K562 (cell line): ENCODE measurements around the gene FGF21. TPM values are rescaled to one million over a fixed set of nuclear protein-coding genes. Genes with fewer than 3 reads are reported as not detected.

Source experiments
- BRD9 ChIP-seq: fragments of 450-650 bp; IDR thresholded peaks from 2 replicates; pipeline ENCODE4 v1.6.1; 2018; ENCODE audit warnings: low read depth; ENCODE audit not compliant: partially characterized antibody
- CREB1 ChIP-seq, 2 experiments: sonication (generic) in 1 of 2; formaldehyde crosslinking in 1 of 2; IDR thresholded peaks; 2 replicates each; pipeline versions ENCODE4 v1.6.1 to v1.8.0; 2012 to 2022; ENCODE audit warnings: inconsistent platforms in 1 of 2, mild to moderate bottlenecking in 1 of 2, missing genetic modification reagents in 1 of 2, moderate library complexity in 1 of 2
- FOXA3 ChIP-seq, 2 experiments: fragments of 450-650 bp in 1 of 2; sonication (generic) in 1 of 2; formaldehyde crosslinking; IDR thresholded peaks in 1 of 2; conservative IDR thresholded peaks in 1 of 2; 2 replicates each; pipeline versions ENCODE4 v1.4.0 to v1.8.0; 2020 to 2022; ENCODE audit warnings: mild to moderate bottlenecking in 2 of 2, missing genetic modification reagents in 1 of 2
- IRF2 ChIP-seq: sonication (generic); formaldehyde crosslinking; IDR thresholded peaks from 2 replicates; pipeline ENCODE4 v1.8.1; 2022; ENCODE audit warnings: mild to moderate bottlenecking, missing genetic modification reagents
- KDM5B ChIP-seq: fragments of 200-600 bp; sonication (generic); IDR thresholded peaks from 2 replicates; pipeline ENCODE4 v1.6.1; 2012; ENCODE audit warnings: low read depth, mild to moderate bottlenecking, moderate library complexity, low read length, control low read depth, inconsistent platforms; ENCODE audit not compliant: insufficient replicate concordance
- SMAD2 ChIP-seq: fragments of 150-350 bp; IDR thresholded peaks from 2 replicates; pipeline ENCODE4 v1.6.1; 2014; ENCODE audit warnings: low read depth, mild to moderate bottlenecking, low read length
- TEAD4 ChIP-seq, 2 experiments: sonication (generic) in 1 of 2; formaldehyde crosslinking in 1 of 2; IDR thresholded peaks; 2 replicates each; pipeline versions ENCODE4 v1.6.1 to v1.8.0; 2012 to 2022; ENCODE audit warnings: borderline replicate concordance in 1 of 2, inconsistent platforms in 1 of 2, low read length in 1 of 2, mild to moderate bottlenecking in 1 of 2, missing genetic modification reagents in 1 of 2
- THAP12 ChIP-seq: fragments of 250-450 bp; sonication (Bioruptor Pico); IDR thresholded peaks from 2 replicates; pipeline ENCODE4 v1.9.0; 2021; ENCODE audit warnings: mild to moderate bottlenecking, inconsistent platforms
- ZEB2 ChIP-seq: fragments of 450-650 bp; IDR thresholded peaks from 2 replicates; pipeline ENCODE4 v1.6.1; 2016
- ZKSCAN3 ChIP-seq: fragments of 250-450 bp; sonication (Bioruptor Pico); IDR thresholded peaks from 2 replicates; pipeline ENCODE4 v1.4.0; 2020
- ZNF232 ChIP-seq: sonication (generic); formaldehyde crosslinking; IDR thresholded peaks from 2 replicates; pipeline ENCODE4 v1.8.0; 2022; ENCODE audit warnings: mild to moderate bottlenecking, missing genetic modification reagents
- ZNF384 ChIP-seq: IDR thresholded peaks from 2 replicates; pipeline ENCODE4 v1.6.1; 2012; ENCODE audit warnings: low read depth, low read length, improper control_type of control experiment
- ZNF551 ChIP-seq: fragments of 250-450 bp; sonication (Bioruptor Pico); IDR thresholded peaks from 2 replicates; pipeline ENCODE4 v1.5.0; 2021; ENCODE audit warnings: mild to moderate bottlenecking, moderate library complexity
- polyA plus RNA-seq, 8 experiments: library from polyadenylated mRNA; depleted of rRNA in 4 of 8; stranded (reverse) in 5 of 8; unstranded in 3 of 8; fragments of >200 nt; fragmentation: Nextera tagmentation in 2 of 8; fragmentation: Illumina TruSeq in 1 of 8; extraction: Ambion mirVana in 2 of 8; extraction: Trizol in 1 of 8; gene quantifications; 2 replicates each; pipeline versions ENCODE4 v1.2.1 to v1.2.3, GENCODE V29; 2011 to 2014; ENCODE audit warnings: inconsistent platforms in 1 of 8, missing spikeins in 1 of 8
- total RNA-seq, 7 experiments: library from RNA; depleted of rRNA in 6 of 7; stranded (reverse); fragments of >200 nt in 6 of 7; fragmentation: Illumina TruSeq in 2 of 7; extraction: Trizol in 2 of 7; gene quantifications; 2 replicates each; pipeline versions ENCODE4 v1.2.1 to v1.2.3, GENCODE V29; 2011 to 2021; ENCODE audit warnings: low replicate concordance in 1 of 7
- TF ChIP-seq, protein P1 (sequence below): fragments of 450-650 bp; IDR thresholded peaks from 2 replicates; pipeline ENCODE4 v1.6.1; 2017; ENCODE audit warnings: antibody characterized with exemption, mild to moderate bottlenecking
- TF ChIP-seq, protein P2 (sequence below): fragments of 200-400 bp; formaldehyde crosslinking; IDR thresholded peaks from 2 replicates; pipeline ENCODE4 v1.6.1; 2017; ENCODE audit warnings: mild to moderate bottlenecking, low read depth, low read length, moderate library complexity
- TF ChIP-seq, protein P3 (sequence below): fragments of 250-450 bp; sonication (Bioruptor Pico); IDR thresholded peaks from 2 replicates; pipeline ENCODE4 v1.4.0; 2020
- TF ChIP-seq, protein P4 (sequence below): sonication (generic); formaldehyde crosslinking; IDR thresholded peaks from 2 replicates; pipeline ENCODE4 v1.9.0; 2022; ENCODE audit warnings: mild to moderate bottlenecking, missing genetic modification reagents

Gene FGF21
- total and polyA plus RNA-seq, 9 of the 15 experiments (the other 6 are each of a cell fraction or from before 2014, with no cell fraction given): 0.04 to 0.77 (median 0.09) TPM; not detected in 6

- no peak for TF ChIP-seq THAP12 (CRISPR knock-in tag)
- TF ChIP-seq, protein P1, sequence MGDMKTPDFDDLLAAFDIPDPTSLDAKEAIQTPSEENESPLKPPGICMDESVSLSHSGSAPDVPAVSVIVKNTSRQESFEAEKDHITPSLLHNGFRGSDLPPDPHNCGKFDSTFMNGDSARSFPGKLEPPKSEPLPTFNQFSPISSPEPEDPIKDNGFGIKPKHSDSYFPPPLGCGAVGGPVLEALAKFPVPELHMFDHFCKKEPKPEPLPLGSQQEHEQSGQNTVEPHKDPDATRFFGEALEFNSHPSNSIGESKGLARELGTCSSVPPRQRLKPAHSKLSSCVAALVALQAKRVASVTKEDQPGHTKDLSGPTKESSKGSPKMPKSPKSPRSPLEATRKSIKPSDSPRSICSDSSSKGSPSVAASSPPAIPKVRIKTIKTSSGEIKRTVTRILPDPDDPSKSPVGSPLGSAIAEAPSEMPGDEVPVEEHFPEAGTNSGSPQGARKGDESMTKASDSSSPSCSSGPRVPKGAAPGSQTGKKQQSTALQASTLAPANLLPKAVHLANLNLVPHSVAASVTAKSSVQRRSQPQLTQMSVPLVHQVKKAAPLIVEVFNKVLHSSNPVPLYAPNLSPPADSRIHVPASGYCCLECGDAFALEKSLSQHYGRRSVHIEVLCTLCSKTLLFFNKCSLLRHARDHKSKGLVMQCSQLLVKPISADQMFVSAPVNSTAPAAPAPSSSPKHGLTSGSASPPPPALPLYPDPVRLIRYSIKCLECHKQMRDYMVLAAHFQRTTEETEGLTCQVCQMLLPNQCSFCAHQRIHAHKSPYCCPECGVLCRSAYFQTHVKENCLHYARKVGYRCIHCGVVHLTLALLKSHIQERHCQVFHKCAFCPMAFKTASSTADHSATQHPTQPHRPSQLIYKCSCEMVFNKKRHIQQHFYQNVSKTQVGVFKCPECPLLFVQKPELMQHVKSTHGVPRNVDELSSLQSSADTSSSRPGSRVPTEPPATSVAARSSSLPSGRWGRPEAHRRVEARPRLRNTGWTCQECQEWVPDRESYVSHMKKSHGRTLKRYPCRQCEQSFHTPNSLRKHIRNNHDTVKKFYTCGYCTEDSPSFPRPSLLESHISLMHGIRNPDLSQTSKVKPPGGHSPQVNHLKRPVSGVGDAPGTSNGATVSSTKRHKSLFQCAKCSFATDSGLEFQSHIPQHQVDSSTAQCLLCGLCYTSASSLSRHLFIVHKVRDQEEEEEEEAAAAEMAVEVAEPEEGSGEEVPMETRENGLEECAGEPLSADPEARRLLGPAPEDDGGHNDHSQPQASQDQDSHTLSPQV: peak; percentile 80
- no peak for TF ChIP-seq KDM5B
- TF ChIP-seq ZNF384: peak; percentile 46; the same call in 1 of the 2 replicates
- TF ChIP-seq, protein P2, sequence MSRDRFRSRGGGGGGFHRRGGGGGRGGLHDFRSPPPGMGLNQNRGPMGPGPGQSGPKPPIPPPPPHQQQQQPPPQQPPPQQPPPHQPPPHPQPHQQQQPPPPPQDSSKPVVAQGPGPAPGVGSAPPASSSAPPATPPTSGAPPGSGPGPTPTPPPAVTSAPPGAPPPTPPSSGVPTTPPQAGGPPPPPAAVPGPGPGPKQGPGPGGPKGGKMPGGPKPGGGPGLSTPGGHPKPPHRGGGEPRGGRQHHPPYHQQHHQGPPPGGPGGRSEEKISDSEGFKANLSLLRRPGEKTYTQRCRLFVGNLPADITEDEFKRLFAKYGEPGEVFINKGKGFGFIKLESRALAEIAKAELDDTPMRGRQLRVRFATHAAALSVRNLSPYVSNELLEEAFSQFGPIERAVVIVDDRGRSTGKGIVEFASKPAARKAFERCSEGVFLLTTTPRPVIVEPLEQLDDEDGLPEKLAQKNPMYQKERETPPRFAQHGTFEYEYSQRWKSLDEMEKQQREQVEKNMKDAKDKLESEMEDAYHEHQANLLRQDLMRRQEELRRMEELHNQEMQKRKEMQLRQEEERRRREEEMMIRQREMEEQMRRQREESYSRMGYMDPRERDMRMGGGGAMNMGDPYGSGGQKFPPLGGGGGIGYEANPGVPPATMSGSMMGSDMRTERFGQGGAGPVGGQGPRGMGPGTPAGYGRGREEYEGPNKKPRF: no peak
- TF ChIP-seq IRF2: no peak
- TF ChIP-seq CREB1 (IDR thresholded peaks at IDR 0.05): no peak
- no peak for TF ChIP-seq CREB1 (CRISPR knock-in tag; IDR thresholded peaks at IDR 0.05)
- TF ChIP-seq SMAD2: no peak
- no peak for TF ChIP-seq ZNF551 (CRISPR knock-in tag)
- 0 out of 4 replicates have a peak, but pooled peaks of 1 of the 2 experiments have one; percentile 13 for TF ChIP-seq FOXA3 (CRISPR knock-in tag; conservative IDR thresholded peaks at IDR 0.05 in 1 of 2, IDR thresholded peaks at IDR 0.05 in 1 of 2)
- TF ChIP-seq TEAD4 (IDR thresholded peaks at IDR 0.05; ENCODE audit: low read length): peak; percentile 21; the same call in 1 of the 2 replicates
- no peak for TF ChIP-seq TEAD4 (CRISPR knock-in tag; IDR thresholded peaks at IDR 0.05; ENCODE audit: borderline replicate concordance)
- 0 out of 2 replicates have a peak, but pooled peaks have one; percentile 27 for TF ChIP-seq ZEB2
- TF ChIP-seq, protein P3, sequence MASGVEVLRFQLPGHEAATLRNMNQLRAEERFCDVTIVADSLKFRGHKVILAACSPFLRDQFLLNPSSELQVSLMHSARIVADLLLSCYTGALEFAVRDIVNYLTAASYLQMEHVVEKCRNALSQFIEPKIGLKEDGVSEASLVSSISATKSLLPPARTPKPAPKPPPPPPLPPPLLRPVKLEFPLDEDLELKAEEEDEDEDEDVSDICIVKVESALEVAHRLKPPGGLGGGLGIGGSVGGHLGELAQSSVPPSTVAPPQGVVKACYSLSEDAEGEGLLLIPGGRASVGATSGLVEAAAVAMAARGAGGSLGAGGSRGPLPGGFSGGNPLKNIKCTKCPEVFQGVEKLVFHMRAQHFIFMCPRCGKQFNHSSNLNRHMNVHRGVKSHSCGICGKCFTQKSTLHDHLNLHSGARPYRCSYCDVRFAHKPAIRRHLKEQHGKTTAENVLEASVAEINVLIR (CRISPR knock-in tag): no peak
- TF ChIP-seq BRD9: peak; percentile 54
- no peak for TF ChIP-seq ZNF232
- TF ChIP-seq, protein P4, sequence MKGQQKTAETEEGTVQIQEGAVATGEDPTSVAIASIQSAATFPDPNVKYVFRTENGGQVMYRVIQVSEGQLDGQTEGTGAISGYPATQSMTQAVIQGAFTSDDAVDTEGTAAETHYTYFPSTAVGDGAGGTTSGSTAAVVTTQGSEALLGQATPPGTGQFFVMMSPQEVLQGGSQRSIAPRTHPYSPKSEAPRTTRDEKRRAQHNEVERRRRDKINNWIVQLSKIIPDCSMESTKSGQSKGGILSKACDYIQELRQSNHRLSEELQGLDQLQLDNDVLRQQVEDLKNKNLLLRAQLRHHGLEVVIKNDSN: no peak
- TF ChIP-seq ZKSCAN3: no peak
Measured at GRCh38 chr19:48784527-48784926, 29.2 kb downstream of the FGF21 start (continued).
